Endodermal cell (in vitro differentiated cells): Measurements from ENCODE around the gene INKA2. TPM values are rescaled to one million over a fixed set of nuclear protein-coding genes. Genes with fewer than 3 reads are reported as not detected.

Experiments
- DNase-seq: peaks from one replicate; pipeline ENCODE4 v3.0.0-alpha.2; 2017
- H3K27ac ChIP-seq: 2 replicates; pipeline ENCODE4 v1.5.1; 2013; ENCODE audit warnings: mild to moderate bottlenecking, low read depth, low read length, moderate library complexity
- H3K27me3 ChIP-seq: 2 replicates; pipeline ENCODE4 v1.6.1; 2013; ENCODE audit warnings: mild to moderate bottlenecking, low read length, moderate library complexity; ENCODE audit not compliant: insufficient read depth, control insufficient read depth, poor library complexity, severe bottlenecking
- H3K36me3 ChIP-seq: 2 replicates; pipeline ENCODE4 v1.7.0; 2013; ENCODE audit warnings: mild to moderate bottlenecking, low read length, moderate library complexity; ENCODE audit not compliant: control insufficient read depth, insufficient read depth
- H3K4me1 ChIP-seq: one replicate; pipeline ENCODE4 v1.7.0; 2013; ENCODE audit warnings: low read length; ENCODE audit not compliant: control insufficient read depth, insufficient read depth
- H3K4me3 ChIP-seq: 2 replicates; pipeline ENCODE4 v1.5.1; 2013; ENCODE audit warnings: mild to moderate bottlenecking, low read length, moderate library complexity
- H3K9ac ChIP-seq: 2 replicates; pipeline ENCODE4 v1.6.1; 2013; ENCODE audit warnings: mild to moderate bottlenecking, low read length, moderate library complexity; ENCODE audit not compliant: poor library complexity, severe bottlenecking; ENCODE audit errors: extremely low read depth
- H3K9me3 ChIP-seq: 2 replicates; pipeline ENCODE4 v1.6.1; 2013; ENCODE audit warnings: mild to moderate bottlenecking, low read length, moderate library complexity; ENCODE audit not compliant: control insufficient read depth
- H3K27ac Mint-ChIP-seq: 2 replicates; pipeline ENCODE4 v1.8.0; 2020; ENCODE audit warnings: mixed read lengths
- H3K27me3 Mint-ChIP-seq: 2 replicates; pipeline ENCODE4 v1.8.0; 2021; ENCODE audit warnings: mild to moderate bottlenecking, mixed read lengths; ENCODE audit not compliant: insufficient read depth
- H3K36me3 Mint-ChIP-seq: 2 replicates; pipeline ENCODE4 v1.8.0; 2020; ENCODE audit warnings: low read depth, mixed read lengths
- H3K4me1 Mint-ChIP-seq: 2 replicates; pipeline ENCODE4 v1.8.0; 2020; ENCODE audit warnings: mixed read lengths
- H3K4me3 Mint-ChIP-seq: 2 replicates; pipeline ENCODE4 v1.8.0; 2020; ENCODE audit warnings: mild to moderate bottlenecking, moderate library complexity, mixed read lengths
- H3K9me3 Mint-ChIP-seq: 2 replicates; pipeline ENCODE4 v1.8.0; 2020; ENCODE audit warnings: mild to moderate bottlenecking, mixed read lengths
- CTCF ChIP-seq: fragments of 200-600 bp; sonication (generic); conservative IDR thresholded peaks from 2 replicates; pipeline ENCODE4 v1.5.0; 2021; ENCODE audit warnings: antibody characterized with exemption, mild to moderate bottlenecking
- WGBS, 2 experiments: methylation state at CpG; one replicate each; pipeline versions ENCODE4 v1.1.5 to v1.1.7; 2013; ENCODE audit warnings: missing lambda C conversion rate in 2 of 2, mixed read lengths in 1 of 2; ENCODE audit not compliant: insufficient coverage in 1 of 2, insufficient read length in 1 of 2; 5-methylcytosine and 5-hydroxymethylcytosine counted together
- total RNA-seq, 2 donors: library from RNA; stranded (reverse); fragmentation: NEBNext Ultra II Directional in 1 of 2; extraction: Animal tissue kit (Norgen Biotek cat#: 25700) in 1 of 2; gene quantifications; 2 replicates in 1 of 2; 3 replicates in 1 of 2; pipeline ENCODE4 v1.2.1, GENCODE V29; 2021

The INKA2 gene
- total RNA-seq, 2 donors from 2014 or later: 1.4 to 1.9 TPM

- Histone ChIP-seq H3K27ac (peak overlapping the region; percentile 96), H3K9ac (peak overlapping the region; percentile 38), H3K27me3 (peaks cover 41% of the 10 kb centered on the region), H3K4me1 (peaks cover 10% of the 10 kb centered on the region), H3K4me3 (peak overlapping the region; percentile 84), H3K36me3 (no peaks in the 10 kb centered on the region), H3K9me3 (no peaks in the 10 kb centered on the region)
- no peaks in the 10 kb centered on the region for H3K9me3 Mint-ChIP-seq
- peak; percentile 93 for DNase-seq
- H3K4me3 Mint-ChIP-seq: peak overlapping the region; percentile 65
- TF ChIP-seq CTCF: no peak
- 1 to 3% methylated on average over 22 to 63 of the region's 63 CpGs for WGBS, 2 experiments
- no peak overlapping the region for H3K27ac Mint-ChIP-seq
- H3K4me1 Mint-ChIP-seq: peaks cover 9% of the 10 kb centered on the region
- no peaks in the 10 kb centered on the region for H3K36me3 Mint-ChIP-seq
- H3K27me3 Mint-ChIP-seq: peaks cover 42% of the 10 kb centered on the region
Observed at GRCh38 chr1:111739925-111740765, 950 bp upstream of the INKA2 start.

- TF ChIP-seq CTCF: no peak
- no peaks in the 10 kb centered on the region for H3K36me3 ChIP-seq
Observed at GRCh38 chr1:111738436-111739193, 580 bp downstream of the INKA2 start.

GRCh38 chr1:111738133-111738435 lies 1.1 kb downstream of the INKA2 start:
- H3K36me3 ChIP-seq: no peaks in the 10 kb centered on the region
- Mint-ChIP-seq H3K36me3 (no peaks in the 10 kb centered on the region), H3K4me3 (peak overlapping the region; percentile 65), H3K4me1 (peaks cover 9% of the 10 kb centered on the region), H3K27me3 (peaks cover 32% of the 10 kb centered on the region), H3K27ac (no peak overlapping the region), H3K9me3 (no peaks in the 10 kb centered on the region)
- H3K4me3 ChIP-seq: peak overlapping the region; percentile 84
- H3K4me1 ChIP-seq: peaks cover 10% of the 10 kb centered on the region
- H3K9ac ChIP-seq: no peak overlapping the region
- DNase-seq: no peak
- TF ChIP-seq CTCF: no peak
- 11 to 29% methylated on average over 4 to 7 of the region's 9 CpGs for WGBS, 2 experiments
- H3K27me3 ChIP-seq: peaks cover 41% of the 10 kb centered on the region
- H3K9me3 ChIP-seq: no peaks in the 10 kb centered on the region
- H3K27ac ChIP-seq: no peak overlapping the region

More at GRCh38 chr1:111738436-111739193, 580 bp downstream of the INKA2 start:
- peaks cover 34% of the 10 kb centered on the region for H3K27me3 Mint-ChIP-seq
- H3K4me1 ChIP-seq: peaks cover 10% of the 10 kb centered on the region
- H3K27me3 ChIP-seq: peaks cover 41% of the 10 kb centered on the region
- peak overlapping the region; percentile 84 for H3K4me3 ChIP-seq
- no peaks in the 10 kb centered on the region for H3K36me3 Mint-ChIP-seq
- 0% methylated on average over 15 to 61 of the region's 61 CpGs for WGBS, 2 experiments
- DNase-seq: peak; percentile 88
- H3K9ac ChIP-seq: peak overlapping the region; percentile 32
- peaks cover 9% of the 10 kb centered on the region for H3K4me1 Mint-ChIP-seq
- peak overlapping the region; percentile 96 for H3K27ac ChIP-seq
- H3K27ac Mint-ChIP-seq: peak overlapping the region; percentile 63
- H3K9me3 ChIP-seq: no peaks in the 10 kb centered on the region
- H3K9me3 Mint-ChIP-seq: no peaks in the 10 kb centered on the region
- H3K4me3 Mint-ChIP-seq: peak overlapping the region; percentile 65
